Activated CD4-positive, alpha-beta T cell treated with anti-CD3 and anti-CD28 coated beads, Interleukin-2, amount 50 U/mL, for 48 hours (primary cell): ENCODE results near the gene RTP4.
"Not testable (repeated sequence)": the region's sequence is repeated elsewhere in the genome, so short reads cannot be mapped to it uniquely, and the experiment has no call there.

Experiments used
- DNase-seq, 2 experiments: peaks; one replicate each; pipeline ENCODE4 v3.0.0-alpha.2; 2020

The RTP4 gene

DNA sequence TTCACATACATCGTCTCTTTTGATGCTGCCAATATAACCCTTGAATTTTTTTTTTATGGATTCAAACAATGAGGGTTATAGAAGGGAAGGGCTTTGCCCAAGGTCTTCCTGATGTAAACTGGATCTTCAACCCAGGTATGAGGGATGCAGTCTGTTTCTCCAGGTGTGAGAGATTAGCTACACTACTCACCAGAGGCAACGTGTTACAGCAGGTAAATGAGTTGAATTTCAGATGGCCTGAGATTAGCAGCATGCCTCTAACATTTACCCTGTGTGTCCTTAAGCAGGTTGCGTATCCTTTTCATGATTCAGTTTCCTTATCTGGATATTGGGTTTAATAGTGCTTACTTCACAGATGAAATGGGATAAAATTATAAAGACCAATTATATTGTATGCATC is 1.9 kb downstream of the RTP4 start:
- no peak for DNase-seq

DNA sequence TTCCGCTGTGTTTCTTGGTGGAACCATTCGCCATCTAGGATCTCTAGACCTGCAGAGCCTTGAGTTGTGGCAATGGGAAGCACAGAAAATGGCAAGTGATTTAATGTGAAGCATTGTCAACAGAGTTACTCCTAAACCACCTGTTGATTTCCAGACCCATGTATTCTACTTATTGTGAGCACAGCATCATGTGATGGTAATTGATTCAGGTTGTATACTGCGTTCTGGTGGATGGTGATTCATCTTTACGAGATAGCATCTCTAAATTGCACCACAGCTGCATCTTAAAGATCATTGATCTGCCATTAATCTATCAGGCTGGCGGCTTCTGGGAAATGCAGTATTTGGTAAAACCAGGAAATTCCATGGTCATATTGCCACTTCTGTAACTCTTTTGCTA is 7.4 kb downstream of the RTP4 start:
- no peak for DNase-seq

DNA sequence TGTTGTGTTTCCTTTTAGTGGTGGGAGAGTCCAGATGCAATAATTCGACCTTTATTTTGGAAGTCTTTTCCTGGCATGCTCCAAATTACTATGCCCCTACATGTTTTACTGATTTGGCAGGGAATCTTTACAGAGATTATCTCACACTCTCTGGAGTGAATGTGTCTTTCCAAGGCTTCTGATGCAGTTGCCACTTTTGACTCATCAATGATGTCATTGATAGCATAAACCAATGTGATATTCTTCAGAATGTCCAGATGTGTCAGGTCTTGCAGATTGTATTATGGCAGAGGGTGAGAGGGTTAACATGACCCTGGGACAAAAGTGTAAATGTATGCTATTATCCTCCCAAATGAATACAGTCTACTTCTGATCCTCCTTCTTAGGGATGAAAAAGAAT is 9.7 kb downstream of the RTP4 start:
- DNase-seq: no peak

DNA sequence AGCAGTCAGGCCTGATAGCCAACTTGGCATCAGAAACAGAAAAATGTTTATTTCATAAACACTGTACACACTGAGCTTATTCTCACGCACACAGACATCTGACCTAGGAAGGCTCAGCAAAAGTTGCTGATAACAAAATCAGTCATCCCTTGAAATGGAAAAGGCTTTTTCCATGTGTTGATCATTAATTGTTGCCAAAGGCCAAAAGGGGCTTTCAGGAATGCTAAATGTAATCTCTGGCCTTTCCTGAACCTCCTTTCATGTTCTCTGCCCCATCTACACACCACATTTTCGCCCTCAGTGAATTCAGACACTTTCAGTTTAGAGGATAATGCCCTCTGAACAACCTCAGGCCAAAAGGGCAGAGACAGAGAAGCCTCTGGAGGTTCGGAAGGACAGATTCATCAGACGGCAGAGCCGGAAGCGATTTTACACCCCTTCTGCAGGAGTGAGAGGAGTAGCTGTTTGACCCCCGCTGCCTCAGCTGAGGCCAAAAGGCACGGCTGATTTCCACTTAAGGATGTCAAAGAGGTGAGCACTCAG is 14.5 kb downstream of the RTP4 start:
- no peak for DNase-seq

DNA sequence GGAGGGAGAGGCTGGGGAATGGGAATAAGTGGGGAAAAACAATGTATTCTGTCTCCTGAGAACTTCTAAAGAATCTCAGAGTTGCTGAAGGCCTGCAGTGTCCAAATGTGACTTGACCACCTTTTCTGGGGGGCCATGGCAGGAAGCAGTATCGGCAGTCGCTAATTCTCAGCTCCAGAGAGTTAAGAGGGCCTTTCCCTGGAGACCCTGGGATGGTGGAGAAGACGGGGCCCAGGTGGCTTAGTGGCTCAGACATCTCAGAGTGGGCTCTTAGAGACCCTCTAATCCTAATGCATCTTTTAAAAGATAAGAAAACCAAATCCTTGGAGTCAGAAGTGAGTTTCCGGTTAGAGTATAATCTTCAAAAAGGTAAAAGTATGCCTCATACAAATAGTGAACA is 15.1 kb downstream of the RTP4 start:
- no peak for DNase-seq

DNA sequence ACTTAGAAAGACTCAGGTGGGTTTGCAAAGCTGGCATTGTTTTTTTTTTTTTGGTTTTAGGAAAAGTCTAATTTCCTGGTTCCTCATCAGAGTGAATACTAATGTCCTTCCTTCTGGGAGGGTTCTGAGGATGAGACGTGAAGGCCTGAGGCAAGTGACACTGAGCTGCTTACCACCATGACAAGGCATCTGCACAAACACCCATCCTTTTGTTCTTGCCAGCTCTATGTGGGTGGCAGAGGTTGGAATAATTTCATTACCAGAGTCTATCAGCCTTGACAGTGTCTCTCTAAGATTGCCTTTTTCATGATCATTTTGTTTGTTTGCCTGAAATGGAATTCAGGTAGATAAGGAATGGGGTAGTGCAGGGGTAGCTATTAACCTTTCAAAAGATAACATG is 17.1 kb downstream of the RTP4 start:
- no peak for DNase-seq

DNA sequence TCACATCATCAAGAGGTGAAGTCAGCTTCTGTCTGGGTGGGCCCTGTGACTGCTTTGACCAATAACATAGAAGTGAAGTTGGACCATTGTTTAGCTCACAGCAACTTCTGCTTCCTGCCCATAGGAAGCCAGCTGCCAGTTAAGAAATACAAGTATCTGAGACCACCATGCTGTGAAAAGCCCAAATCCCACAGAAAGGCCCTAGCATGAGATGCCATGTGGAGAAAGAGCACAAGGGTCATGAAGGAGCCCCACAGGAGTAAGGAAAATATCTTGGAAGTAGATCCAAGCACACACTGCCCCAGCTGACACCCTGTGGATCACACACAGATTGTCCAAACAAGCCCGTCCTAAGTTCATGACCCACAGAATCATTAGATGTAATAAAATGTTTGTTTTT is 28.5 kb downstream of the RTP4 start:
- DNase-seq: no peak

DNA sequence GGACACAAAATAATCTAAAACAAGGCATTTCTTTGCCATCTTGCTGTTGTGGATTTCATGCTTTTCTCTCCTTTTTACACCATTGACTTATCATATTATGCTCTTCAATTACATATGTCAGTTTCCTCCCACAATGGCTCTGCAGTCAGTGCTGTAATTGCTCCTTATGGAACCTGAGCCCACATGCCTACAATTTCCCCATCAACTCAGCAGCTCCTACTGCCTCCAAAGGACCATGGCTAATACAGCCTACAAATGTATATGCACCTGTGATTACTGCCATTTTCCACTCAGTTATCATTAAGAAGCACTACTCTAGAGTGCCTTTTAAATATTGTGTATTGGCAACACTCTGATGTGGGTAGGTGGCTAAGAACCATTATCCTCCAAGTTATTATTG is 30.8 kb downstream of the RTP4 start:
- no peak for DNase-seq

DNA sequence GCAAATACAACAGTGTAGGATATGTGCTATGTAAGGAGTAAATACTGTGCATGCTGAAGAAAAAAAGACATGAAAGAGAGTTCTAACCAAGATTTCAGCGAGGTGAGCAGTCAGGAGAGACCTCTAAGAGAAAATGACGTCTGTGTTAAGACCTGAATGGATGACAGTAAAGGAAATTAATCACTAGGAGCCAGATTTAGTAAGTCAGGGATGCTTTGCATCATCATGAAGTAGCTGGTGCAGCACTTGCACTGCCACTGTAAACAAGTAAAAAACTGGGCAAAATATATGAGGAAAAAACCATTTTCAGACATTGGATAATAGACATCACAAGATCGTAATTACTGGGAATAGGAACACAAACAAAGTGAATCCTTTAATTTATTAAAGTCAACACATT is 32.6 kb downstream of the RTP4 start:
- no peak for DNase-seq

DNA sequence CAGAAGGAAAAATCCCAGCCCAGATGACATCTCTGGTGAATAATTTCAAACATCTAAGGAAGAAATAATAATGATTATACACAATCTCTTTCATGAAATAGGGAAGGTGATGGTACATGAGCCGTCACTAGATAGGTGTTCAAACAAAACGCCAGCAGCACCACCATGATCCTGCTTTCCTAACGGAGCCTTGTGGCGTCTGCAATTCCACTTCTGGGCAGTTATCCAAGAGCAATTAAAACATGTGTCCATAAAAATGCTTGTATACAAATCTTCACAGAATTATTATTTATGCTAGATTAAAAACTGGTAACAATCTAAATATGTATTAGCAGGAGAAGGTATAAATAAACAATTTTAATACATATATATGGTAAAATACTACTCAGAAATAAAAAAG is 33.7 kb downstream of the RTP4 start:
- DNase-seq: no peak

DNA sequence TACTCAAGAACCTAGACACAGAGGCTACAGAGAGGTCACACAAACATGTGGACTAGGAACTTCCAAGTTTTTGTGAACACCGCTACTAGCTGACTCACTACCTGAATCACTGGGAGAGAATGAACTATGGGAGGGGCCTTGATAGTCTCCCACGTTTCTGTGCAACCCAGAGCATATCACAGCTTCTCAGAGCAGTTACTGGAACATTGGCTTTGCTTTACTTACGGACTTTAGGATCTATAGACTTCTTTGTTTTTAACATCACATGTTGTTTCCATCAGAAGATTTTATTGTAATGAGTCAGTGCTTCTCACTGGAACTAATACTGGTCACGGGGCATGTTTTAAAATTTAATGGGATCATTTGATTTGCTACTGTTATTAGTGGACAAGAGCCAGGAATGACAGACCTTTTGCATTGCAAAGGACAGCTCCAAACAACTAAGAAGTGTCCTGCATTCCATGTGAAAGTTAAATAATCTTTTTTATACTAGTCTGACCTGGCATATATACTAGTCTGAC is 35.6 kb downstream of the RTP4 start:
- no peak for DNase-seq

DNA sequence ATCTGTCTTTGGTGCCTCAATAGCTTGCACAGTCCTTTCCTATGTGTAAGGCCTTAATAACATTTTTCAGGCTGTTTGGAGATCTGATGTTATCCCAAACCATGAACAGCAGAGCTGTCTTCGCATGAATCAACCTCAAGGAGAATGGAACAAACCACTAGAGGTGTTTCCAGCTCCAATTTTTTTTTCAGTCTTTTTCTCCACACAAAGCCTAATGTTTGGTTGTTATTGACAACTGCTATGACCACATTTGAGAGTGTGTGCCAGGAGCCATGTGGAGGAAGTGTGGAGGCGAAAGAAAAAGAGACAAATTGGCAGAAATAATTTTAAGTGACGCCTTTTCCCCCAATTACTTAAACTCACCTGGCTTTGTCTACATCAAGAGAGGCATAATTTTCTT is 38.7 kb downstream of the RTP4 start:
- no peak for DNase-seq

DNA sequence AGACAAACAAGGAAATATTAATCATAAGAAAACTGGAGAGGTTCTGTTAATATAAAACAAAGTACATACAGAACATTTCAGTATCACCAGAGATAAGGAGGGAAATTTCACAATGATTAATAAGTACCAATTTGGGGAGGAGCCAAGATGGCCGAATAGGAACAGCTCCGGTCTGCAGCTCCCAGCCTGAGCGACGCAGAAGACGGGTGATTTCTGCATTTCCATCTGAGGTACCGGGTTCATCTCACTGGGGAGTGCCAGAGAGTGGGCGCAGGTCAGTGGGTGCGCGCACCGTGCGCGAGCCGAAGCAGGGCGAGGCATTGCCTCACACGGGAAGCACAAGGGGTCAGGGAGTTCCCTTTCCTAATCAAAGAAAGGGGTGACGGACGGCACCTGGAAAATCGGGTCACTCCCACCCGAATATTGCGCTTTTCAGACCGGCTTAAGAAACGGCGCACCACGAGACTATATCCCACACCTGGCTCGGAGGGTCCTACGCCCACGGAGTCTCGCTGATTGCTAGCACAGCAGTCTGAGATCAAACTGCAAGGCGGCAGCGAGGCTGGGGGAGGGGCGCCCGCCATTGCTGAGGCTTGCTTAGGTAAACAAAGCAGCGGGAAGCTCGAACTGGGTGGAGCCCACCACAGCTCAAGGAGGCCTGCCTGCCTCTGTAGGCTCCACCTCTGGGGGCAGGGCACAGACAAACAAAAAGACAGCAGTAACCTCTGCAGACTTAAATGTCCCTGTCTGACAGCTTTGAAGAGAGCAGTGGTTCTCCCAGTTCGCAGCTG is 44.0 kb downstream of the RTP4 start:
- DNase-seq: not testable (repeated sequence)
